HepG2 (cell line): ENCODE results near the gene OLFM1. TPM values are rescaled to one million over a fixed set of nuclear protein-coding genes. Genes with fewer than 3 reads are reported as not detected.

Source experiments
- ATAC-seq: fragments of 200-7000 bp; cut with Tn5 transposase; 3 replicates; pipeline ENCODE4 v1.9.1; 2020; ENCODE audit warnings: mild to moderate bottlenecking, moderate library complexity
- BruUV-seq: library from RNA; stranded (reverse); fragments of 400-500 nt; replicated peaks from 2 replicates; lab custom pipeline; 2021; lab: Mats Ljungman, UMichigan
- CTCF ChIA-PET: fragments of 300-600 bp; formaldehyde crosslinking; extraction: SDS; loops from one replicate; lab custom pipeline; 2021; ENCODE audit warnings: low total read pairs, inconsistent platforms, low intra/inter-chr PET ratio; lab: Yijun Ruan, JAX
- POLR2A ChIA-PET: fragments of 350-600 bp; sonication (Branson Sonifier 250); formaldehyde crosslinking; loops from one replicate; lab custom pipeline; 2020; ENCODE audit warnings: antibody characterized with exemption, inconsistent platforms; lab: Yijun Ruan, JAX
- DNase-seq: peaks from one replicate; pipeline ENCODE4 v3.0.0-alpha.2; 2015; ENCODE audit warnings: low spot score
- FAIRE-seq: peaks from 3 replicates; lab custom pipeline; 2011; peaks lifted over from hg19 to GRCh38; lab: Jason Lieb, UNC
- H2AFZ ChIP-seq: one replicate; pipeline ENCODE4 v1.6.1; 2011; ENCODE audit warnings: low read length, inconsistent platforms
- H3K27ac ChIP-seq: fragments of 300-600 bp; 3 replicates; pipeline ENCODE4 v1.8.0; 2011; ENCODE audit warnings: mixed run types, mild to moderate bottlenecking, mixed read lengths, low read length, inconsistent platforms; ENCODE audit not compliant: insufficient read depth; ENCODE audit errors: extremely low read length
- H3K27me3 ChIP-seq, 2 experiments: fragments of 200-600 bp in 1 of 2; 2 replicates in 1 of 2; 3 replicates in 1 of 2; pipeline versions ENCODE4 v1.6.0 to v1.8.0; 2011; ENCODE audit warnings: low read length in 2 of 2, mild to moderate bottlenecking in 2 of 2, moderate library complexity in 2 of 2, inconsistent platforms in 1 of 2; ENCODE audit not compliant: insufficient read depth in 2 of 2, control insufficient read depth in 1 of 2
- H3K36me3 ChIP-seq, 2 experiments: fragments of 200-600 bp in 1 of 2; replicated peaks in 1 of 2; 2 replicates in 1 of 2; 3 replicates in 1 of 2; pipeline versions ENCODE4 v1.5.1 to v1.8.0; 2011; ENCODE audit warnings: low read length in 2 of 2, inconsistent platforms in 1 of 2; ENCODE audit not compliant: insufficient read depth in 2 of 2, control insufficient read depth in 1 of 2
- H3K4me1 ChIP-seq: 2 replicates; pipeline ENCODE4 v1.5.1; 2012; ENCODE audit warnings: low read length, inconsistent platforms; ENCODE audit not compliant: insufficient read depth
- H3K4me2 ChIP-seq: 2 replicates; pipeline ENCODE4 v1.6.0; 2011; ENCODE audit warnings: low read depth, low read length, inconsistent platforms
- H3K4me3 ChIP-seq, 3 experiments: fragments of 200-600 bp in 1 of 3; sonication (generic), shearing (Covaris generic) in 1 of 3; replicated peaks in 1 of 3; 2 replicates each; pipeline ENCODE4 v1.5.1; 2011 to 2016; ENCODE audit warnings: low read length in 3 of 3, inconsistent platforms in 2 of 3, low read depth in 2 of 3, mild to moderate bottlenecking in 2 of 3, control low read depth in 1 of 3, mixed read lengths in 1 of 3; ENCODE audit not compliant: insufficient read depth in 1 of 3
- H3K79me2 ChIP-seq: one replicate; pipeline ENCODE4 v1.6.1; 2011; ENCODE audit warnings: low read length, inconsistent platforms; ENCODE audit not compliant: insufficient read depth
- H3K9ac ChIP-seq: 2 replicates; pipeline ENCODE4 v1.6.0; 2011; ENCODE audit warnings: mild to moderate bottlenecking, low read depth, low read length, inconsistent platforms; ENCODE audit not compliant: insufficient read depth
- H3K9me3 ChIP-seq: 2 replicates; pipeline ENCODE4 v1.5.1; 2012; ENCODE audit warnings: mild to moderate bottlenecking, low read length
- H4K20me1 ChIP-seq: 2 replicates; pipeline ENCODE4 v1.6.0; 2011; ENCODE audit warnings: inconsistent platforms, mild to moderate bottlenecking, low read length, moderate library complexity; ENCODE audit not compliant: insufficient read depth
- ATRX ChIP-seq: sonication (generic); formaldehyde crosslinking; IDR thresholded peaks from 2 replicates; pipeline ENCODE4 v1.4.0; 2020; ENCODE audit warnings: missing genetic modification reagents, borderline replicate concordance
- KDM5A ChIP-seq: fragments of 200-600 bp; sonication (generic); IDR thresholded peaks from 2 replicates; pipeline ENCODE4 v1.7.0; 2018; ENCODE audit warnings: antibody characterized with exemption, mild to moderate bottlenecking, low read length, borderline replicate concordance
- LRRFIP1 ChIP-seq: sonication (generic); formaldehyde crosslinking; conservative IDR thresholded peaks from 2 replicates; pipeline ENCODE4 v1.4.0; 2020; ENCODE audit warnings: missing genetic modification reagents
- MLLT10 ChIP-seq: sonication (generic); formaldehyde crosslinking; IDR thresholded peaks from 2 replicates; pipeline ENCODE4 v1.4.0; 2020; ENCODE audit warnings: missing genetic modification reagents
- MNT ChIP-seq: fragments of 450-650 bp; IDR thresholded peaks from 2 replicates; pipeline ENCODE4 v1.6.1; 2016
- NFIB ChIP-seq: sonication (generic); formaldehyde crosslinking; IDR thresholded peaks from 2 replicates; pipeline ENCODE4 v1.9.0; 2021; ENCODE audit warnings: missing genetic modification reagents, mild to moderate bottlenecking, borderline replicate concordance
- NFIC ChIP-seq: IDR thresholded peaks from 2 replicates; pipeline ENCODE4 v1.6.1; 2012; ENCODE audit warnings: mild to moderate bottlenecking, low read length, inconsistent platforms
- PCBP2 ChIP-seq: fragments of 200-400 bp; formaldehyde crosslinking; optimal IDR thresholded peaks from 2 replicates; pipeline ENCODE3; 2018; ENCODE audit warnings: low read length, low read depth; ENCODE audit not compliant: poor library complexity, severe bottlenecking
- TMF1 ChIP-seq: sonication (generic); formaldehyde crosslinking; IDR thresholded peaks from 2 replicates; pipeline ENCODE4 v1.8.1; 2022; ENCODE audit warnings: low read depth, missing genetic modification reagents
- ZNF138 ChIP-seq: sonication (generic); formaldehyde crosslinking; IDR thresholded peaks from 2 replicates; pipeline ENCODE4 v1.5.0; 2020; ENCODE audit warnings: mild to moderate bottlenecking, low read depth, missing genetic modification reagents
- ZNF543 ChIP-seq: sonication (generic); formaldehyde crosslinking; IDR thresholded peaks from 2 replicates; pipeline ENCODE4 v1.4.0; 2020; ENCODE audit warnings: mild to moderate bottlenecking, missing genetic modification reagents
- ZNF552 ChIP-seq: sonication (generic); formaldehyde crosslinking; IDR thresholded peaks from 2 replicates; pipeline ENCODE4 v1.9.0; 2022; ENCODE audit warnings: missing genetic modification reagents, mild to moderate bottlenecking, borderline replicate concordance
- ZNF790 ChIP-seq: sonication (generic); formaldehyde crosslinking; IDR thresholded peaks from 2 replicates; pipeline ENCODE4 v1.8.0; 2022; ENCODE audit warnings: missing genetic modification reagents, mild to moderate bottlenecking, borderline replicate concordance
- ZNF83 ChIP-seq: sonication (generic); formaldehyde crosslinking; IDR thresholded peaks from 2 replicates; pipeline ENCODE4 v1.4.0; 2020; ENCODE audit warnings: missing genetic modification reagents, mild to moderate bottlenecking, borderline replicate concordance
- WGBS: methylation state at CpG from one replicate; pipeline ENCODE4 v1.1.6; 2017; ENCODE audit warnings: low lambda C conversion rate; 5-methylcytosine and 5-hydroxymethylcytosine counted together
- in situ Hi-C: cut with HindIII; loops from 2 replicates; pipeline ENCODE4 v1.10.0; 2017; ENCODE audit warnings: low pct_unique_long_range_greater_than_20kb; ENCODE audit not compliant: extremely low pct_ligation_motif_present
- intact Hi-C: fragments of 100-400 bp; cut with micrococcal nuclease; formaldehyde crosslinking; loops from one replicate; pipeline ENCODE4 v1.10.0; 2022; ENCODE audit not compliant: unreplicated experiment
- polyA plus RNA-seq, 8 experiments: library from polyadenylated mRNA; depleted of rRNA in 3 of 8; stranded (reverse) in 7 of 8; unstranded in 1 of 8; fragments of >200 nt; fragmentation: Illumina TruSeq in 4 of 8; extraction: Trizol in 4 of 8; gene quantifications; 2 replicates each; pipeline versions ENCODE4 v1.2.1 to v1.2.3, GENCODE V29; 2011 to 2016; ENCODE audit warnings: low read depth in 4 of 8, missing spikeins in 1 of 8, mixed read lengths in 1 of 8; ENCODE audit not compliant: insufficient read depth in 1 of 8
- total RNA-seq, 5 experiments: library from RNA; depleted of rRNA; stranded (reverse); fragments of >200 nt; fragmentation: Illumina TruSeq; extraction: Trizol; gene quantifications; 2 replicates each; pipeline ENCODE4 v1.2.3, GENCODE V29; 2016; ENCODE audit warnings: low read depth in 1 of 5

OLFM1 gene
- total and polyA plus RNA-seq, 2 of the 13 experiments (the other 11 are each of a cell fraction or from before 2014, with no cell fraction given): not detected

- TF ChIP-seq MNT: peak; percentile 100
- no peak for TF ChIP-seq NFIC
- TF ChIP-seq, all 625 proteins: peak for 1
- Histone ChIP-seq H3K27ac (no peak overlapping the region), H3K9ac (no peak overlapping the region), H3K9me3 (no peaks in the 10 kb centered on the region), H3K79me2 (no peaks in the 10 kb centered on the region), H3K4me2 (no peak overlapping the region), H3K36me3 (no peaks in the 10 kb centered on the region), H3K4me1 (no peaks in the 10 kb centered on the region), H3K27me3 (peaks cover 12 to 76% of the 10 kb centered on the region in 2 experiments), H4K20me1 (peaks cover 4% of the 10 kb centered on the region; the same call in 1 of the 2 replicates), H3K4me3 (no peak overlapping the region), H2AFZ (no peak overlapping the region)
- in situ Hi-C loops: no loop called here
- CTCF ChIA-PET: no interaction called here
- 38% methylated on average over 8 of the region's 10 CpGs for WGBS
- ATAC-seq: no peak
- POLR2A ChIA-PET: no interaction called here
- intact Hi-C loops: no loop called here
- no TSS peak for BruUV-seq
- no peak for FAIRE-seq
- no peak for DNase-seq
Measured at GRCh38 chr9:135169709-135170226, 82.3 kb downstream of the OLFM1 start.

- Histone ChIP-seq H3K9ac (no peak overlapping the region), H3K36me3 (no peaks in the 10 kb centered on the region), H3K27ac (no peak overlapping the region), H3K27me3 (peaks cover 13 to 75% of the 10 kb centered on the region in 2 experiments), H3K79me2 (no peaks in the 10 kb centered on the region), H2AFZ (no peak overlapping the region), H3K4me2 (no peak overlapping the region), H4K20me1 (peaks cover 4% of the 10 kb centered on the region; the same call in 1 of the 2 replicates), H3K9me3 (no peaks in the 10 kb centered on the region), H3K4me3 (no peak overlapping the region), H3K4me1 (no peaks in the 10 kb centered on the region)
- CTCF ChIA-PET: no interaction called here
- intact Hi-C loops (no loop called here), in situ Hi-C loops (no loop called here)
- ATAC-seq: no peak
- no peak for FAIRE-seq
- DNase-seq: no peak
- no TSS peak for BruUV-seq
- POLR2A ChIA-PET: no interaction called here
- WGBS: 2% methylated on average over 5 of the region's 14 CpGs
- TF ChIP-seq ATRX (CRISPR knock-in tag): no peak
- TF ChIP-seq MLLT10: no peak
- no peak for TF ChIP-seq LRRFIP1 (CRISPR knock-in tag)
- TF ChIP-seq ZNF790 (CRISPR knock-in tag): no peak
- no peak for TF ChIP-seq ZNF552 (CRISPR knock-in tag)
- TF ChIP-seq KDM5A: no peak
- TF ChIP-seq TMF1 (CRISPR knock-in tag): no peak
- no peak for TF ChIP-seq ZNF543
- TF ChIP-seq PCBP2: no peak
- TF ChIP-seq ZNF83 (CRISPR knock-in tag): no peak
- TF ChIP-seq ZNF138 (CRISPR knock-in tag): no peak
- TF ChIP-seq NFIB (CRISPR knock-in tag): no peak
Measured at GRCh38 chr9:135170535-135170934, 83.1 kb downstream of the OLFM1 start.
